ENCODE data around the gene PRM3. TPM values are rescaled to one million over a fixed set of nuclear protein-coding genes. Genes with fewer than 3 reads are reported as not detected.

PRM3 gene
- not detected in 2 replicates for polyA plus RNA-seq (2011; rRNA removed)
- not detected in 2 replicates for polyA minus RNA-seq (2011; rRNA and poly(A)+ RNA removed)

GRCh38 chr16:11272921-11273720 lies at the start of gene PRM3:
PRM3 (minus strand) TSS chr16:11273629; CDS start chr16:11273595, 34 bp downstream.
- no peak for DNase-seq (ENCODE audit: low read depth)
- ChIA-PET CTCF (interaction anchor here (1.1 to 1.8 kb wide), 3 partner anchors 10 to 310 kb away, joined by 3 to 7 read pairs (median 3); no protein-coding TSS in a partner anchor), POLR2A (no interaction called here)
- peaks cover 2% of the 10 kb centered on the region; the same call in 1 of the 2 replicates for H3K27me3 ChIP-seq (ENCODE audit: control insufficient read depth, insufficient read depth, low read length)
- H3K36me3 ChIP-seq (ENCODE audit: control insufficient read depth, insufficient read depth, low read length), result no peaks in the 10 kb centered on the region
- no peak for TF ChIP-seq CTCF (IDR thresholded peaks at IDR 0.05; ENCODE audit: insufficient read depth, low read depth, low read length)
- H3K4me3 ChIP-seq (ENCODE audit: low read depth, low read length), result no peak within 1 kb of the TSS

GRCh38 chr16:11322823-11323222 lies 49.4 kb upstream of the PRM3 start:
- H3K36me3 ChIP-seq (ENCODE audit: control insufficient read depth, insufficient read depth, low read length), result no peaks in the 10 kb centered on the region; the same call in 1 of the 2 replicates
- ChIA-PET POLR2A (no interaction called here), CTCF (no interaction called here)
- no peak overlapping the region for H3K4me3 ChIP-seq (ENCODE audit: low read depth, low read length)
- H3K27me3 ChIP-seq (ENCODE audit: control insufficient read depth, insufficient read depth, low read length), result no peaks in the 10 kb centered on the region
- no peak for TF ChIP-seq CTCF (IDR thresholded peaks at IDR 0.05; ENCODE audit: insufficient read depth, low read depth, low read length)
- DNase-seq (ENCODE audit: low read depth), result no peak

GRCh38 chr16:11321662-11322061 lies 48.2 kb upstream of the PRM3 start:
- TF ChIP-seq CTCF (IDR thresholded peaks at IDR 0.05; ENCODE audit: insufficient read depth, low read depth, low read length), result no peak
- ChIA-PET POLR2A (no interaction called here), CTCF (no interaction called here)
- H3K4me3 ChIP-seq (ENCODE audit: low read depth, low read length), result no peak overlapping the region
- no peaks in the 10 kb centered on the region for H3K27me3 ChIP-seq (ENCODE audit: control insufficient read depth, insufficient read depth, low read length)
- no peaks in the 10 kb centered on the region; the same call in 1 of the 2 replicates for H3K36me3 ChIP-seq (ENCODE audit: control insufficient read depth, insufficient read depth, low read length)
- no peak for DNase-seq (ENCODE audit: low read depth)

GRCh38 chr16:11320170-11320569 lies 46.7 kb upstream of the PRM3 start:
- ChIA-PET POLR2A (no interaction called here), CTCF (interaction anchor here (0.6 to 1.1 kb wide), 2 partner anchors 36 to 42 kb away, joined by 3 to 5 read pairs; no protein-coding TSS in a partner anchor)
- no peaks in the 10 kb centered on the region; the same call in 1 of the 2 replicates for H3K36me3 ChIP-seq (ENCODE audit: control insufficient read depth, insufficient read depth, low read length)
- no peak for DNase-seq (ENCODE audit: low read depth)
- TF ChIP-seq CTCF (IDR thresholded peaks at IDR 0.05; ENCODE audit: insufficient read depth, low read depth, low read length), result no peak
- H3K4me3 ChIP-seq (ENCODE audit: low read depth, low read length), result no peak overlapping the region
- H3K27me3 ChIP-seq (ENCODE audit: control insufficient read depth, insufficient read depth, low read length), result no peaks in the 10 kb centered on the region

GRCh38 chr16:11319529-11320146 lies 46.2 kb upstream of the PRM3 start:
- Histone ChIP-seq H3K4me3 (ENCODE audit: low read depth, low read length) (no peak overlapping the region), H3K36me3 (ENCODE audit: control insufficient read depth, insufficient read depth, low read length) (no peaks in the 10 kb centered on the region; the same call in 1 of the 2 replicates), H3K27me3 (ENCODE audit: control insufficient read depth, insufficient read depth, low read length) (no peaks in the 10 kb centered on the region)
- no peak for DNase-seq (ENCODE audit: low read depth)
- CTCF ChIA-PET, result interaction anchor here (0.6 to 1.1 kb wide), 2 partner anchors 37 to 41 kb away, joined by 3 to 5 read pairs; no protein-coding TSS in a partner anchor
- POLR2A ChIA-PET, result no interaction called here
- TF ChIP-seq CTCF (IDR thresholded peaks at IDR 0.05; ENCODE audit: insufficient read depth, low read depth, low read length), result no peak
